Rectal smooth muscle tissue (tissue), 1 donor: Measurements from ENCODE around the gene CYP20A1.
"Not testable (repeated sequence)": the region's sequence is repeated elsewhere in the genome, so short reads cannot be mapped to it uniquely, and the experiment has no call there.

Experiments used
- H3K27ac ChIP-seq: one replicate; pipeline ENCODE4 v1.7.0; 2013; ENCODE audit warnings: low read depth, low read length, inconsistent platforms
- H3K27me3 ChIP-seq: one replicate; pipeline ENCODE4 v1.7.0; 2013; ENCODE audit warnings: low read length; ENCODE audit not compliant: control insufficient read depth, insufficient read depth
- H3K36me3 ChIP-seq: one replicate; pipeline ENCODE4 v1.7.0; 2013; ENCODE audit warnings: low read length; ENCODE audit not compliant: control insufficient read depth, insufficient read depth
- H3K4me1 ChIP-seq: one replicate; pipeline ENCODE4 v1.7.0; 2013; ENCODE audit warnings: low read length; ENCODE audit not compliant: control insufficient read depth, insufficient read depth
- H3K4me3 ChIP-seq: one replicate; pipeline ENCODE4 v1.7.0; 2013; ENCODE audit warnings: low read length
- H3K9ac ChIP-seq: one replicate; pipeline ENCODE4 v1.7.0; 2013; ENCODE audit warnings: low read length

The CYP20A1 gene

DNA sequence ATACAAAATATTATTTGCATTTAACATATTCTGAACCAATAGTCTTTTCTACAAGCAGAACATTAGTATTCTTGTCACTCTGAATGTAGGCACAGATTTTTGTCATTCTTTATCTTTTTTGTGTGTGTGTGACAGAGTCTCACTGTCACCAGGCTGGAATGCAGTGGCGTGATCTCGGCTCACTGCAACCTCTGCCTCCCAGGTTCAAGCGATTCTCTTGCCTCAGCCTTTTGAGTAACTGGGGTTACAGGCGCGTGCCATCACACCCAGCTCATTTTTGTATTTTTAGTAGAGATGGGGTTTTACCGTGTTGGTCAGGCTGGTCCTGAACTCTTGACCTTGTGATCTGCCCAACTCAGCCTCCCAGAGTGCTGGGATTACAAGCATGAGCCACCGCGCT is 63.8 kb downstream of the CYP20A1 start:
- not testable (repeated sequence) for H3K36me3 ChIP-seq, H3K27ac ChIP-seq, H3K27me3 ChIP-seq

DNA sequence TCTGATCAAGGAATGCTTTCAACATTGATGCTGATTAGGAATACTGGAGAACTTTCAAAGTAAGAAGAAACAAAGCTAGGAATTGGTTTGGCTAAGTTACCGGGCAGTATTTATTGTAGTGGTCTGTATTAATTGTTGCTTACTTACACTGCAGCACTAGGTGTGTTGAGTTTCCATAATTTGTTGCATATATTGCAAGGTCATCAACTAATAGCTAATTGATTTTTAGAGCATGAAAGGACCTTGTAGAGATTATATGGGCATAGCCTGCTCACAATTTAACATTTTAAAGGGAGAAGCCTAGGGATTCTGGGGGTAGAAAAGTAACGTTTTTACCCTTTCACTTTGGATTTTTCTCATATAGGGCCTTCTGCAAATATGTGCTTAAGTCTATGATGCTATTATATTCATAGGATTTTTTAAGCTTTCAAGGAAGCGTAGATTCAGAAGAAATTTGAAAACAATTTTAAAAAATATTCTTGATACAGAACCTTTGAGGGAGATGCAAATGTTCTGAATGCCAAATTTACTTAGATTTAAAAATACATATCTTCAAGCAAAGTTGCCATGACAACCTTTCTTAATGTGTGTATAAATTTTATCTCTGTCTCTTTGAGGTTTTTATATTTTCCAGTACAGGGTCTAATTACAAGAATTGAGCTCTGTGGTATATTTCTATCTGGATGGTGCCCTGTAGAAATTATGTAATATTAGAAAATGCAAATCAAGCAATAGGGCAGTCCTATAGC is 72.0 kb downstream of the CYP20A1 start:
- no peaks in the 10 kb centered on the region for H3K36me3 ChIP-seq
- H3K4me1 ChIP-seq = no peaks in the 10 kb centered on the region
- H3K9ac ChIP-seq = no peak overlapping the region
- no peak overlapping the region for H3K4me3 ChIP-seq
- H3K27ac ChIP-seq = no peak overlapping the region
- no peaks in the 10 kb centered on the region for H3K27me3 ChIP-seq

More for the DNA sequence above, 63.8 kb downstream of the CYP20A1 start:
- H3K4me1 ChIP-seq, H3K9ac ChIP-seq, H3K4me3 ChIP-seq: not testable (repeated sequence)

DNA sequence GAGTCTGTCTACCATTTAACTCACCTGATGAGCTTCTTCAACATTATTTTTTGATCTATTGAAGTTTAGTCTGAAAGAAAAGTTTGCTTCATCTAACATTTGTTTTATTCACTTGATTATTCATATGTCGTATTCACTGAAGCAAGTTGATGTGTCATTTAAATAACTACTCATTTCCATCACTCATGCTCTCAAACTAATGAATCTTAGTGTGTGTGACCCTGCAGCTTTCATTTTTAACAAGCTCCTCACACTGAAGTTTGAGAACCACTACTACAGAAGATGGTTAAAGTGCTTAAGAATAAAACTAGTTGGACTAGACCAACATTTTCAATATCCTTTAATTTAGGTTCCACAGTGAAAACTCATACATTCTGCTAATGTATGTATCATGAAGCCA is 87.5 kb downstream of the CYP20A1 start:
- Histone ChIP-seq H3K4me1 (peaks cover 4% of the 10 kb centered on the region), H3K27me3 (no peaks in the 10 kb centered on the region), H3K9ac (no peak overlapping the region), H3K4me3 (no peak overlapping the region), H3K36me3 (no peaks in the 10 kb centered on the region), H3K27ac (no peak overlapping the region)

DNA sequence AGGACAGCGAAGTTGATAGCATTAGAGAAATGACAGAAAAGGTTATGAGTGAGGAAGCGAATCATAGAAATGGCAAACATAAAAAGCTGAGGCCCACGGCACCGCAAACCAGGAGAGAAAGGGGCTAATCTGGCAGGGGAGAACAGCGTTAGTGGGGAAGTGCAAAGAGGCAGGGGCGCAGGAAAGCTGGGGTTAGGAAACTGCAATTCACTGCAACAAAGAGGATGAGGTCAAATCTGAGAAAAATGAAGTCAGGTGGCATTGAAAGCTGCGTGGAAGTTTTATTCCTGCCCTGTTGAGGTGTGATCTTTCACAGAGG is 88.7 kb downstream of the CYP20A1 start:
- Histone ChIP-seq H3K4me1 (peaks cover 4% of the 10 kb centered on the region), H3K27ac (peak overlapping the region; percentile 67), H3K36me3 (no peaks in the 10 kb centered on the region), H3K4me3 (peak overlapping the region; percentile 76), H3K9ac (peak overlapping the region; percentile 8), H3K27me3 (no peaks in the 10 kb centered on the region)

DNA sequence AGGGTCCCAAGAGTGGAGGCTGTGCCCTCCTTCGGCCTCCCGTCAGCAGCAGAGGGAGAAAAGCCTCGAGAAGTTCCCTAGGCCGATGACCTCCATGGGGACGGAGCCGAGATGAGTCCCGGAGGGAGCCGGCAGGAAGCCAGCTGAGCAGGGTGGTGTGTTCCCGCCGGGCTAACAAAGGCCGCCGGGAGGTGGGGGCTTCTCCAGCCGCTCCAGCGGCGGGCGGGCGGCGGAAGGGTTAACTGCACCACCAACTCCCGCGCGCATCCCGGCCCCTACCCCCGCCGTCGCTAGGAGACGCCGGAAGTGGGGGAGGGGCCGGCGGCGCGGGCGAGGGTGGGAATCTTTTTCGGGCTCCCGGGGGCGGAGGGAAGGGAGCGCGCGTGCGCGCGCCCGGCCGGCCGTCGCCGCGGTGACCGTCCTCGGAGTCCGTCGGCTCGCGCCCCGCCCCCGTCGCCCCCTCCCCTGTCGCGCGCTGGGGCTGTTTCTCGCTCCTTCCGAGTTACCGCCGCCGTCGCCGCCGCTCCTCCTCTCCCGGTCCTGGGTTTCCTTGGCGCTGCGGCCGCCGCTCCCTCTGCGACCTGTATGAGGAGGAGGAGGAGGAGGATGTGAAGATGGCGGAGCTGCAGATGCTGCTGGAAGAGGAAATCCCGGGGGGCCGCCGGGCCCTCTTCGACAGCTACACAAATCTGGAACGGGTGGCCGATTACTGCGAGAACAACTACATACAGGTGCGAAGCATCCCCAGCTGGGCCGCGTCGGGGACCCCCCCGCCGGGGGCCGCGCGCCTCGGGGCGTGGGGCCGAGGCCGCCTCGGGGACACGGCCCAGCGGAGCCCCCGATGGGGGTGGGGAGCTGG is 89.3 kb downstream of the CYP20A1 start, which contains the start of gene ABI2:
Gene ABI2 (plus strand): TSS at position 494 of the 859 bp plus-strand sequence. CDS start 121 bp downstream, at position 615.
- H3K36me3 ChIP-seq = no peaks in the 10 kb centered on the region
- peaks cover 4% of the 10 kb centered on the region for H3K4me1 ChIP-seq
- peak within 1 kb of the TSS; percentile 76 for H3K4me3 ChIP-seq
- peak within 1 kb of the TSS; percentile 68 for H3K27ac ChIP-seq
- H3K27me3 ChIP-seq = no peaks in the 10 kb centered on the region
- H3K9ac ChIP-seq = peak within 1 kb of the TSS; percentile 62

DNA sequence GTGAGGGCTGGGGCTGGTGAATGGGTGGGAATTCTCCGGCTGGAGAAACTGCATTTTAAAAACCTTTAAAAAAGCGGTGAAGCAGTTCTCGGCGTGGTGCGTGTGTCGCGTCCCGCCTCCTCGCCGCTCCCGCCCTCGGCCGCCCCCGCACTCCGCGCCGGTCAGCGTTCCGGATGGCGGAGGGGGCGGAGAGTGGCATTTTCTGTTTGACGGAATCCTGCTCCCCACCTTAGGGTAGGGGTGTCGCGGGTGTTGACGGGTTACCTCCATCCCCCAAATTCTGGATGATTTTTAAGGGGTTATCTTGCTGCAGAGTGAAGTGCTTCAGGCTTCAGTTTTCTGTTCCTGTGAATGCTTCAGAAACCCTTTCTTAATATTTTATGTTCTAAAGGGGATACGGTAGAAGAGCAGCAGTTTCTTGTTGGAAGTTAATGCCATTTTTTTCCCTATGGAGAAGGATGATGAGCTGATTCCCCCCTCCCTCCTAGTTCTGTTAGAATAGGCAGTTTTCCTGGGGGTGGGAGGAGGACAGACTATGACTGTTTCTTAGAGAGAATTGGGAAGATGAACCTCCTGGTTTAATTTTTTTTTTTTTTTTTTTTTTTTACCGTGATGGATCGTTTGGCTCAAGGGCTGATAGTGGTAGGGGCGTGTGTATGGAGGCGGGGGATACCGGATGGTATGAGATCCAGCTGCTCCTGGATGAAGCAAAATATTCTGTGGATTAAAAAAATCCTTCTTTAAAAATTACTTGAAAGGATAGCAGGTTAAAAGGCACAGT is 90.1 kb downstream of the CYP20A1 start:
- Histone ChIP-seq H3K9ac (peak overlapping the region; percentile 62), H3K36me3 (no peaks in the 10 kb centered on the region), H3K27me3 (no peaks in the 10 kb centered on the region), H3K4me1 (peaks cover 4% of the 10 kb centered on the region), H3K27ac (peak overlapping the region; percentile 68), H3K4me3 (peak overlapping the region; percentile 76)

DNA sequence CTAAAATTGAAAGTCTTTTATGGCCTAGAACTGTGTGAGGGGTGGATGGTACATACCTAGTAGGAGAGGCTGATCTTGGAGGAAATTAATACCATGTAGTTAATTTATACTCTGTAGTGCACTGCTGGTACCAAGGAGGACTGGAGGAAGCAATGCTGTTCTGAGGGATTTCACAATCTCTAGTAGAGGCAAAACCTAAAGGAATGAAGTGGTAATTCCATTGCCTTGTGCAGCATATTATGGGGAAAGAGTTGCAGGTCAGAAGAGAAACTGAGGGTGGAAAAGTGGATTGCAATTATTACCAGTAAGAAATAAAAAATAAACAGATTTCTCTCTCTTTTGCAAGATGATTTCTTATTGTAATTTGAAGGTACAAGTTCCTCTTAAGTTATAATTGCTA is 91.6 kb downstream of the CYP20A1 start:
- H3K9ac ChIP-seq = no peak overlapping the region
- H3K36me3 ChIP-seq = no peaks in the 10 kb centered on the region
- H3K4me3 ChIP-seq = no peak overlapping the region
- no peaks in the 10 kb centered on the region for H3K27me3 ChIP-seq
- H3K4me1 ChIP-seq = peaks cover 4% of the 10 kb centered on the region
- H3K27ac ChIP-seq = no peak overlapping the region

DNA sequence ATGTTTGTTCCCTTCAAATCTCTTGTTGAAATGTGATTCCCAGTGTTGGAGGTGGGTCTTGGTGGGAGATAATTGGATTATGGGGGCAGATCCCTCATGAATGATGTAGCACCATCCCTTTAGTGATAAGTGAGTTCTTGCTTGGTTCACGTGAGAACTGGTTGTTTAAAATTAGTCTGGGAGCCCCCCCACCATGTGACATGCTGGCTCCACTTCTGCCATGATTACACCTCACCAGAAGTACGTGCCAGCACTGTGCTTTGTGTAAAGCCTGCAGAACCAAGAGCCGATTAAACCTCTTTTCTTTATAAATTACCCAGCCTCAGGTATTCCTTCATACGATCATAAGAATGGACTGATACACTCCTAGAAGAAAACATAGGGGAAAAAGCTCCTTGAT is 99.5 kb downstream of the CYP20A1 start:
- no peak overlapping the region for H3K27ac ChIP-seq
- no peaks in the 10 kb centered on the region for H3K36me3 ChIP-seq
- H3K4me3 ChIP-seq = no peak overlapping the region
- H3K4me1 ChIP-seq = no peaks in the 10 kb centered on the region
- no peaks in the 10 kb centered on the region for H3K27me3 ChIP-seq
- H3K9ac ChIP-seq = no peak overlapping the region

DNA sequence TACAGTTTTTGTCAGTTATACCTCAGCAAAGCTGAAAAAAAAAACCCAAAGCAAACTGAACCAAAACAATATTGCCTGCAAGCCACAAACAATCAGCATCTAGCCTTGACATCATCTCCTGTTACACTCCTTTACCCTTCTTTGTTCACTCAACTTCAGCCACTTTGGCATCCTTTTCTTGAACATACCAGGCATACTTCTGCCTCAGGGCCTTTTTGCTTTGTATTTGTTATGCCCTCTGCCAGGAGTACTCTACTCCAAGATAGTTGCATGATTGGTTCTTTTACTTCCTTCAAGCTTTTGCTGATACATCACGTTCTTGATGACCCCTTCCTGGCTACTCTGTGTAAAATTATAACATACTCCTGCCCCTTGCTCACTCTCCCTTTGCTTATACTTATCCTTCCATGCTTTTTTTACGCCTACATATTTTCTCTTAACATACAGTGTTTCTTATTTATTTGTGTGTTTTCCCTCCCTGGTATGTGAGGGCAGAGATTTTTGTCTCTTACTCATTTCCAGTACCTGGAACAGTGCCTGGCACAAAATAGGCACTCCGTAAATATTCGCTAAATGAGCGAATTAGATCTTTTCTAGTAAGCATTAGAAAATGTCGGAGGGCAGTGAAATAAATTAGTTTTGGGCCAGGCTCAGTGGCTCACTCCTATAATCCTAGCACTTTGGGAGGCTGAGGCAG is 102.1 kb downstream of the CYP20A1 start:
- Histone ChIP-seq H3K4me3 (no peak overlapping the region), H3K27me3 (no peaks in the 10 kb centered on the region), H3K27ac (no peak overlapping the region), H3K4me1 (no peaks in the 10 kb centered on the region), H3K9ac (no peak overlapping the region), H3K36me3 (no peaks in the 10 kb centered on the region)

DNA sequence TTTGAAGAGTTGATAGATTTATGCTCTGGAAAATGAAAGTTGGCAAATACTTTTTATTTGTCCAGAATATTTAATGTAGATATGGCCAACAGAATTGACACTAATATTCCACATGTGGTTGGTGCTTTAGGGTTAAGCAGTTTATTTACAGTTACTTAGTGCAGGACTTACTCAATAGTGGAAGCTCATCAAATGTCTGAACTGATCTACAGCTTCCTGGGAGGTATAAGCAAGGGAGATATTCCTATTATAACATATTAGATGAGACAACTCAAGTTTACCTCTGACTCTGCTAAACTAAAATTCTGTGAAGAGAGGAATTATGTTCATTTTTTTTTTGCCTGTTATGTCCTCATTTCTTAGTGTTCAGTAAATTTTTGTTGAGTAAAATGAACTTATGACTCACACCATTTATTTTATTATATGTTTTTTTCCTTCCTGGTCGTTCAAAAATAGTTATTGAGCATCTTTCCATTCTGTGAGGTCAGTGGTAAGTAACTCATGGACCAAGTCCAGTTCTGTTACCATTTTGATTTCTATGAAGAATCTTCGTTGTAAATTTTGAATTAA is 103.0 kb downstream of the CYP20A1 start:
- Histone ChIP-seq H3K27me3 (no peaks in the 10 kb centered on the region), H3K4me1 (no peaks in the 10 kb centered on the region), H3K9ac (no peak overlapping the region), H3K4me3 (no peak overlapping the region), H3K27ac (no peak overlapping the region), H3K36me3 (no peaks in the 10 kb centered on the region)

DNA sequence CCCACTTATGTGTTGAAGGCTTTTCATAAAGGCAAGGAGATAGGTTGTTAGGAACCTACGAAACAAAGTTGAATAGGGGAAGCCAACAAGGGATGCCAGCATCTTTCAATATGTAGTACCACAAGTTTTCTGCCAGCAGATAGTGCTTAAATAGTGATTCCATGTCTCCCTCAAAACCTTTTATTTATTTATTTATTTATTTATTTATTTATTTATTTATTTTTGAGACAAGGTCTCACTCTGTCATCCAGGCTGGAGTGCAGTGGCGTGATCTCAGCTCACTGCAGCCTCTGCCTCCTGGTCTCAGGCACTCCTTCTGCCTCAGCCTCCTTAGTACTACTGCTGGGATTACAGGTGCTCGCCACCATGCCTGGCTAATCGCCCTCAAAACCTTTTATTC is 103.6 kb downstream of the CYP20A1 start:
- H3K4me3 ChIP-seq, H3K4me1 ChIP-seq, H3K9ac ChIP-seq, H3K27ac ChIP-seq, H3K36me3 ChIP-seq, H3K27me3 ChIP-seq: not testable (repeated sequence)
